OCI-LY1 (cell line): ENCODE measurements around the gene RDH5.

Experiments
- CTCF ChIP-seq: fragments of 200-600 bp; sonication (generic), shearing (Covaris generic); IDR thresholded peaks from 2 replicates; pipeline ENCODE4 v1.5.1; 2017; ENCODE audit warnings: mild to moderate bottlenecking, antibody characterized with exemption, low read length, moderate library complexity, mixed read lengths
- EZH2 ChIP-seq: fragments of 200-600 bp; sonication (generic), shearing (Covaris generic); IDR thresholded peaks from 2 replicates; pipeline ENCODE4 v1.8.0; 2017; ENCODE audit warnings: borderline replicate concordance, mixed run types, mild to moderate bottlenecking, antibody characterized with exemption, low read length, moderate library complexity, mixed read lengths

GRCh38 chr12:55695349-55695748, 24.8 kb upstream of the RDH5 start:
- TF ChIP-seq CTCF (no peak), EZH2 (no peak)
